ENCODE data around the gene SPPL2C.

Gene SPPL2C

DNA sequence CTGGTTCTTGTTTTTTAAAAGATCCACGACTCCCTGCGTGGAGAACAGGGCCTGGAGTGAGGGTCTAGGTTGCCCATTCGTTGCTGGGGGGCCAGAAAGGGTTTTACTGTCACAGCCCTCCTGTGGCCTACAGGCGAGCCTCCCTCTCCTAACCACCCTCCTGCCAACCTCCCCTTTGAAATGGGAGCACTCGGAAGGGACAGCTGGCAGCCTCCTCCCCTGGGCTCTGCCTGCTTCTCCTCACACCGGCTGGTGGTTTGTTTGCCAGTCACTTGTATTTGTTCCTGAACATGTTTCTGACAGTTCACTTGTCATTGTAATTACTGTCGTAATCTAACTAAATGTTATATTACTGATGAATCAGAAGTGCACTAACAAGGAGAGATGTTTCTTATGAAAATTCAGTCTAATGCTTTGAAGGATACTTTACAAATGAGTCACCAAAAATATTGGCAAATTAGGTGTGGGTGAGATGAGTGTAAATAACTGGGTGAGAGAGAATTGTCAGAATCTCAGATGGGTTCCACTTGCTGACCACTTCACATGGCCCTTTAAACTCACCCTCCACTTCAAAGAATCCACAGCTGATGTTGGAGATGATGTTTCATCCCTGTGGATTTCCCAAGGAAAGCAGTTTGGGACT is 2.7 kb upstream of the SPPL2C start:
- TF ChIP-seq, protein P1, sequence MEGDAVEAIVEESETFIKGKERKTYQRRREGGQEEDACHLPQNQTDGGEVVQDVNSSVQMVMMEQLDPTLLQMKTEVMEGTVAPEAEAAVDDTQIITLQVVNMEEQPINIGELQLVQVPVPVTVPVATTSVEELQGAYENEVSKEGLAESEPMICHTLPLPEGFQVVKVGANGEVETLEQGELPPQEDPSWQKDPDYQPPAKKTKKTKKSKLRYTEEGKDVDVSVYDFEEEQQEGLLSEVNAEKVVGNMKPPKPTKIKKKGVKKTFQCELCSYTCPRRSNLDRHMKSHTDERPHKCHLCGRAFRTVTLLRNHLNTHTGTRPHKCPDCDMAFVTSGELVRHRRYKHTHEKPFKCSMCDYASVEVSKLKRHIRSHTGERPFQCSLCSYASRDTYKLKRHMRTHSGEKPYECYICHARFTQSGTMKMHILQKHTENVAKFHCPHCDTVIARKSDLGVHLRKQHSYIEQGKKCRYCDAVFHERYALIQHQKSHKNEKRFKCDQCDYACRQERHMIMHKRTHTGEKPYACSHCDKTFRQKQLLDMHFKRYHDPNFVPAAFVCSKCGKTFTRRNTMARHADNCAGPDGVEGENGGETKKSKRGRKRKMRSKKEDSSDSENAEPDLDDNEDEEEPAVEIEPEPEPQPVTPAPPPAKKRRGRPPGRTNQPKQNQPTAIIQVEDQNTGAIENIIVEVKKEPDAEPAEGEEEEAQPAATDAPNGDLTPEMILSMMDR (IDR thresholded peaks at IDR 0.05; ENCODE audit: control insufficient read depth, extremely low read depth, insufficient read depth) = no peak
- H3K4me3 ChIP-seq (ENCODE audit: low read depth, low read length) = no peak overlapping the region
- no peak for DNase-seq (ENCODE audit: low read depth)

DNA sequence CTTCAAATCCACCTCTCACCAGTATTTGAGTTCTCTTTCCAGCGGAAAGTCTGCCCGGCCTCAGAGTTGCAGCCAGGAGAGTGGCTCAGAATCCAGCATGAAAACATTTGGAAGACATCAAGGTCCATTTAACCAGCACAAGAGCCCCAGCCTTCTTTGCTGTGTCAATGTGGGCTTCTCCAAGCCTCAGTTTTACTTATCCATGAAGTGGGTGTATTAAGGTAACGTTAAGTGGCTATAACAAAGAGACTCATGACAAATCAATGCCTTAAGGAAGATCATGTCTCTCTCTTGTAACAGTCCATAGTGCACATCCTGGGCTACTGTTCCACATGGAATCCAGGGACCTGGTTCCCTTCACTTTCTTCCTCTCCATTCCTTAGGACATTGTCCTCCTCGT is 959 bp upstream of the SPPL2C start:
- TF ChIP-seq, protein P1 (IDR thresholded peaks at IDR 0.05; ENCODE audit: control insufficient read depth, extremely low read depth, insufficient read depth) = no peak

DNA sequence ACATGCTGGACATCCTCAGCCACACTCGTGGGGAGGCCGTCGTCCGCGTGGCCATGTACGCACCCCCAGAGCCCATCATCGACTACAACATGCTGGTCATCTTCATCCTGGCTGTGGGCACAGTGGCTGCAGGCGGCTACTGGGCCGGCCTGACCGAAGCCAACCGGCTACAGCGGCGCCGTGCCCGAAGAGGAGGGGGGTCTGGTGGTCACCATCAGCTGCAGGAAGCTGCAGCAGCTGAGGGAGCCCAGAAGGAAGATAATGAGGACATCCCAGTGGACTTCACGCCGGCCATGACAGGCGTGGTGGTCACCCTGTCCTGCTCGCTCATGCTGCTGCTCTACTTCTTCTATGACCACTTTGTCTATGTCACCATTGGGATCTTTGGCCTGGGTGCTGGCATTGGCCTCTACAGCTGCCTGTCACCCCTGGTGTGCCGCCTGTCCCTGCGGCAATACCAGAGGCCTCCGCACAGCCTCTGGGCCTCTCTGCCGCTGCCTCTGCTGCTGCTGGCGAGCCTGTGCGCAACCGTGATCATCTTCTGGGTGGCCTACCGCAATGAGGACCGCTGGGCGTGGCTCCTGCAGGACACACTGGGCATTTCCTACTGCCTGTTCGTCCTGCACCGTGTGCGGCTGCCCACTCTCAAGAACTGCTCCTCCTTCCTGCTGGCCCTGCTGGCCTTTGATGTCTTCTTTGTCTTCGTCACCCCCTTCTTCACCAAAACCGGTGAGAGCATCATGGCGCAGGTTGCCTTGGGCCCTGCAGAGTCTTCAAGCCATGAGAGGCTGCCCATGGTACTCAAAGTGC is 900 bp downstream of the SPPL2C start:
- TF ChIP-seq, protein P1 (IDR thresholded peaks at IDR 0.05; ENCODE audit: control insufficient read depth, extremely low read depth, insufficient read depth) = no peak
- no peak overlapping the region for H3K4me3 ChIP-seq (ENCODE audit: low read depth, low read length)
- no peak for DNase-seq (ENCODE audit: low read depth)

More for the DNA sequence above, 959 bp upstream of the SPPL2C start:
- H3K4me3 ChIP-seq (ENCODE audit: low read depth, low read length) = no peak overlapping the region
- no peak for DNase-seq (ENCODE audit: low read depth)

DNA sequence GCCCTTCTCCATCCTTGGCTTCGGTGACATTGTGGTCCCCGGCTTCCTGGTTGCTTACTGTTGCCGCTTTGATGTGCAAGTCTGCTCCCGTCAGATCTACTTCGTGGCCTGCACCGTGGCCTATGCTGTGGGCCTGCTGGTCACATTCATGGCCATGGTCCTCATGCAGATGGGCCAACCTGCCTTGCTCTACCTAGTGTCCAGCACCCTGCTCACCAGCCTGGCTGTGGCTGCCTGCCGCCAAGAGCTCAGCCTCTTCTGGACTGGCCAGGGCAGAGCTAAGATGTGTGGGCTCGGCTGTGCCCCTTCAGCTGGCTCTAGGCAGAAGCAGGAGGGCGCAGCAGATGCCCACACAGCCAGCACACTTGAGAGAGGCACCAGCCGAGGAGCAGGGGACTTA is 1.5 kb downstream of the SPPL2C start:
- TF ChIP-seq, protein P1 (IDR thresholded peaks at IDR 0.05; ENCODE audit: control insufficient read depth, extremely low read depth, insufficient read depth) = no peak
- no peak overlapping the region for H3K4me3 ChIP-seq (ENCODE audit: low read depth, low read length)
- no peak for DNase-seq (ENCODE audit: low read depth)

DNA sequence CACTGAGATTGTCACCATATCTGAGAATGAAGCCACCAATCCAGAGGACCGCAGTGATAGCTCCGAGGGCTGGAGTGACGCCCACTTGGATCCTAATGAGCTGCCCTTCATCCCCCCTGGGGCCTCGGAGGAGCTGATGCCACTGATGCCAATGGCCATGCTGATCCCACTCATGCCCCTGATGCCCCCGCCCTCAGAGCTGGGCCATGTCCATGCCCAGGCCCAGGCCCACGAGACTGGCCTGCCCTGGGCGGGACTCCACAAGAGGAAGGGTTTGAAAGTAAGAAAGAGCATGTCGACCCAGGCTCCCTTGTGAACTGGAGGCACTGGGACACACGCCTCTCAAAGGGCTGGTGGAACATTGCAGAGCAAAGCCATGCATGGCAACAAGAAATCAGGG is 2.0 kb downstream of the SPPL2C start:
- DNase-seq (ENCODE audit: low read depth) = no peak
- TF ChIP-seq, protein P1 (IDR thresholded peaks at IDR 0.05; ENCODE audit: control insufficient read depth, extremely low read depth, insufficient read depth) = no peak
- no peak overlapping the region for H3K4me3 ChIP-seq (ENCODE audit: low read depth, low read length)

DNA sequence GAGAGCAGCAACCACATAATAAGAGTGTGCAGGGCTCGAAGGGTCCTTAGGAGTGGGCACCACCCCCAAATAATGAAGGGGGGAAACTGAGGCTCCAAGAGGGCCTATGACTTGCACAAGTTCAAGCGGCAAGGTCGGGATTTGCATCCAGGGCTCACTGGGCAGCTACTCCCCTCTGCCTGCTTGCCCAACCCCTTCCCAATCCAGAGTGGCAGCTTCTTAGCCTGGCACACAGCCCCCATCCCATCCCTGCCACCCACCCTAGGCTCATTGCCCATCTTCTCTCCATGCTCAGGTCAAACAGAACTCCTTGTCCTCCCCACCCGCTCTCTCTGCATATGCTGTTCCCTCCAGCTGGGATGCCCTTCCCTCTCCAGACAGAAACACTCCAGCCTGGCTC is 2.4 kb downstream of the SPPL2C start:
- no peak overlapping the region for H3K4me3 ChIP-seq (ENCODE audit: low read depth, low read length)
- DNase-seq (ENCODE audit: low read depth) = no peak
- TF ChIP-seq, protein P1 (IDR thresholded peaks at IDR 0.05; ENCODE audit: control insufficient read depth, extremely low read depth, insufficient read depth) = no peak

Measured in LNCaP clone FGC (cell line).